HuH-7.5 (cell line): Measurements from ENCODE around the gene EXOC5.
"Not testable (repeated sequence)": the region's sequence is repeated elsewhere in the genome, so short reads cannot be mapped to it uniquely, and the experiment has no call there.

ENCODE experiments used
- DNase-seq: peaks from one replicate; pipeline ENCODE4 v3.0.0; 2011; ENCODE audit warnings: low spot score

EXOC5 gene

DNA sequence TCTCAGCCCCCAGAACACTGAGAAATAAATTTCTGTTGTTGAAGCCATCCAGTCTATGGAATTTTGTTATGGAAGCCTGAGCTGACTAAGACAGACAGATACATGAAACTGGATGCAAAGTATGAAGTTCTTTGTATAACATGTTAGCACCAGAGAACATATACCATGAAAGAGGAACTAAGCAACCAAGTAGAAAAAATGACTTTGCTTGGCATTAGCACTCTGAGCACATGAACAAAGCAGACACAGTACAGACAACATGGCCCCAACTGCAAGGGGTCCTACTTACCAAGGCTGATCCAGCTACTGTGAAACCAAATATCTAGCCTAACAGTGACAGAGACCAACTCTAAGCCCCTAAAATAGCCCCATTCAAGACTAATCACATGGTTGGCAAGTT, 13.8 kb downstream of the EXOC5 start:
- no peak for DNase-seq

DNA sequence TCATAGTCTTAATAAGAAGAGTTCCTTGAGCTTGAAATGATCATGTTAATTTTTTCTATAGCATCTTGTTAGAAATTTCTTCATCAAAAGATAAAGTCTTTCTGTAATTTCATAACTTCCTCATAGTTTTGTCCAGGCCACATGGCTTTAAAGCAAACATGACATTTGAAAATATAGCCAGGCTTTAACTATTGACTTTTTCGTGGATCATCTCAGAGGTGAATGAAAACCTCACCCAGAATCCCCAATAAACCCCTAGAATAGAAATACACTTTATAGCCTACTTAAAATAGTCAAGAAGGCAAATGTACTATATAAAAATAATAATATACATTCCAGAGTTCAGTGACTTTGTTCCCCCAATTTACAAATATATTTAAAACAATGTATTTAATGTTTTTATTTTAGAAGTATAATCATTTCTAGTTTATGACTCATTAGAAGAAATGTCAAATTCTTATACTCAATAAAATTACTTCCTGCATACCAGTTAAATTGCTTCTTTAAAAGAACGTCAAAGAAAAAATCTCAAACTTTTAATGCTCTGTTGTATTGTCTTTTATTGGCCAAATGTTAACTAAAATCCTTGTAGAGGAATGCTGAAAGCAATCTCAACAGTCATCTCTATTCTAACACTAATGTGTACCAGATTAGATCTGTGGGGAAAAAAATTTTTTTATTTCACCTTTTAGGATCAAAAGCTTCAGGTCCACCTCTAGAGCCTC, 21.6 kb downstream of the EXOC5 start:
- no peak for DNase-seq

GRCh38 chr14:57245941-57246340, 22.8 kb downstream of the EXOC5 start:
- DNase-seq: no peak

DNA sequence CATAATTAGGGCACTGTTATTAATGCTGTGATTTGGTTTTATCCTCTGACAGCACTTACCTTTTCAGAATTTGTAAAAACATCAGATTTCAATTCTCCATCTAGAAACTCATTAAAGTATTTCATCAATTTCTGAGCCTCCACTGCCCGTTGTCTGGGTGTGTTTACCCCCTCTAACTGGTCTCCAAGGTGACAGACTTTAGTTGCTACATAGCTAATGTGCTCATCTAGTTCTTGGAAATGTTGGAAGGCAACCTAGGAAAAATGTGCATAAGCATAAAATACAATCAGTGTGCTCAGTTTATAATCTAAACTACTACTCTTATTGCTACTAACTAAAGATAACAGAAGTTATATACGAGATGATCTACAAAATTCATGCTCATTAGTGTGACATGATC, 24.6 kb downstream of the EXOC5 start:
- no peak for DNase-seq

DNA sequence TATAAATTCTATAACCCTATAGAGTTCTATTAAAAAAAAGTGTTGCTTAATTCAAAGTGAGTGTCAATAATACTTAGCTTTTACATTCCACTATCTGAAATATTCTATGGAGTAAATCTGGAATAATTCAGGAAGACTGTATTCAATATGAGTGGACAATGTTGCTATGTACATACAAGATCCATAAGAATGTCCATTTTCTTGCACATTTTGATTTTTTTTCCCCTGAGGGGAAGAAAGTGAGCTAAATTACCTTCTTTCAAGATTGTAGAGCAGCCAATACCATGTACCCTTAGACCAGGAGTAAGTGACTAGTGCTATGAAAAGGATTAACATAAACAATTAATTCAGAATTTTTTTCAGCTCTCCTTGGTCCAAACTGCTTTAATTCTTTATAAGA, 25.4 kb downstream of the EXOC5 start:
- no peak for DNase-seq

- not testable (repeated sequence) for DNase-seq
Measured at GRCh38 chr14:57240115-57240514, 28.6 kb downstream of the EXOC5 start.

- DNase-seq: no peak
Measured at GRCh38 chr14:57232006-57232405, 36.7 kb downstream of the EXOC5 start.

DNA sequence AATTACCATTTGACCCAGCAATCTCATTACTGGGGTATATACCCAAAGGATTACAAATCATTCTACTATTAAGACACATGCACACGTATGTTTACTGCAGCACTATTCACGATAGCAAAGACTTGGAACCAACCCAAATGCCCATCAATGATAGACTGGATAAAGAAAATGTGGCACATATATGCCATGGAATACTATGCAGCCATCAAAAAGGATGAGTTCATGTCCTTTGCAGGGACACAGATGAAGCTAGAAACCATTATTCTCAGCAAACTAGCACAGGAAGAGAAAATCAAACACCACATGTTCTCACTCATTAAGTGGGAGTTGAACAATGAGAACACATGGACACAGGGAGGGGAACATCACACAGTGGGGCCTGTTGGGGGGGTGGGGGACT, 40.4 kb downstream of the EXOC5 start:
- DNase-seq: not testable (repeated sequence)

- DNase-seq: no peak
Measured at GRCh38 chr14:57227083-57227482, 41.6 kb downstream of the EXOC5 start.

DNA sequence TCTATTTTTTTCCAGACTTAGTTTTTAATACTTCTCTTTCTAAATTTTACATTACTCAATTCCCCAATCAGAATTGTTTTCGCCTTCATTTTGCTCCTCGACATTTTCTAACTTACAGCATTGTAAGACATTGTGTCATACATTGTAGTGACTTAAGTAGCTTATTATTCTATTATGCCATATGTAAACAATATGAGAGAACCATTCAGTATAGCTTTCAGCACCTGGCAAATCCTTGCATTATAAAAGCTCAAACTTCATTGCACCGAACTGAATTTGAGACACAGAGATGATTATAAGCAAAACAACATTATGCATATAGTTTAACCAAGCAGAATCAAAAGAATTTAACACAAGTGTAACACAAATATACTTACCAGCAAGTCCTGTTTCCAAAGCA, 46.8 kb downstream of the EXOC5 start:
- DNase-seq: no peak

- no peak for DNase-seq
Measured at GRCh38 chr14:57212919-57213318, 55.8 kb downstream of the EXOC5 start.

DNA sequence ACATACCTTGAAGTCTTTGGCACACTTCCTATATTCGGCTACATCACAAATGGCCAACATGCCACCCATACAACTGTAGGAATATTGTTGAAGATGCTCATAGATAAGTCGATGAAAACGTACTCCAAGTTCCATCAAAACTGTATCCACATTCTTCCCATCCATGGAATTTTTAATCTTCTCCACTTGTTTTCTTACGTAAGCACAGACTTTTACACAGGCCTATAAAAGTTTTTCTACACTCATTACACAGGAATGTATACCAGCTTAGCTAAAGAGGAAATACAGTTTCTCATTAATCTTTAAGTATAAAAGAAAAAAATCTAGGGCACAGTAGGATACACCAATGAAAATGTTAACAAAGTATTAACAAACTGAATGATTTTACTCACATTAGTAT, 59.1 kb downstream of the EXOC5 start:
- DNase-seq: no peak

DNA sequence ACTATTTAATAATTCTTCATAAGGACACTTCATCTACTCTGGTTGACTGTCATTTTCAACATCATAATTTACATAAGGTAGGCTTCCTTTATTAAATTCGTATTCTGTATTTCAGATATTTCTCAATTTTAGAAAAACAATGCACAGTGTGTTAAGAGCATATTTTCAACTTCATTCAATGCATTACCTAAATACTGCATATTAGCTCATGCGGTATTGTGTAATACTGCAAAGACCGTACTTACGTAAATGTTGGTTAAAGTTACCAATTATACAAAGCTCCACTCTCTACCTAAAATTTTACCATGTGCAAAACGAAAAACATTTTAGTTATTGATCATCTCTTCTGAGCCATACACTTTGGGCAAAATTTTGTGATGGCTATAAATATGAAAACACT, 62.8 kb downstream of the EXOC5 start:
- DNase-seq: no peak

GRCh38 chr14:57202672-57203071, 66.0 kb downstream of the EXOC5 start:
- DNase-seq: not testable (repeated sequence)

DNA sequence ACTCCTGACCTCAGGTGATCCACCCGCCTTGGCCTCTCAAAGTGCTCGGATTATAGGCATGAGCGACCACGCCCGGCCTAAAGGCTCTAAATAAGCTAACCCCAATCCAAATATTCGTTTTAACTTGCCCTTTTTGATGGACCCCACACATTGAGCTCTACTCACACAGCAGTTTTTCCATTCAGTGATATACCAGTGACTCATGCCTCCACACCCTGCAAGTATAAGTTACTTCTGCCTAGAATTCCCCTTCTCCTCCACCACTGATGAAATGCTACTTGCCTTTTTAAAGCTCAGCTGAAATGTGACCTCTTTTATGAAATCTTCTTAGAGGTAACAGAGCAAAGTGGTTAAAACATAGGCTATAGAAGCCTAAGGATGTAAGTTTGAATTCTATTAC, 68.8 kb downstream of the EXOC5 start:
- no peak for DNase-seq

DNA sequence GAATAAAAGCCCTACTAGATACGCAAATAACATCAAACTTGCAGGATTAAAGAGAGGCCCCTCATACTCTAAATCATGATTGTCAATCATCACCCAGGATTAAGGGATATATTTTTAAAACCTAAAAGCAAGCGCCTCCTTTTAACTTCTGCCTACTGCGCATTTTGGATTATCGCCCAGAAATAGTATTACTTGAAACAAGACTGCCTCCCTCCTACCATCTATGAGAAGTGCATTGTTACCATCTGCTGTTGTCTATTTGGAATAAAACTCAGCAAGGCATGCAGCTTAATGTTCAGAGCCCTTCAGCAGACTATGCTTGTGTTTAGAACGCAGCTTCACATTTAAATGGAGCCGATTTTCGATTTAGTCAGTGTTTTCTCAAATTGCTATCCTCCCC, 79.6 kb downstream of the EXOC5 start:
- DNase-seq: no peak

- DNase-seq: no peak
Measured at GRCh38 chr14:57182760-57183503, 85.8 kb downstream of the EXOC5 start.

DNA sequence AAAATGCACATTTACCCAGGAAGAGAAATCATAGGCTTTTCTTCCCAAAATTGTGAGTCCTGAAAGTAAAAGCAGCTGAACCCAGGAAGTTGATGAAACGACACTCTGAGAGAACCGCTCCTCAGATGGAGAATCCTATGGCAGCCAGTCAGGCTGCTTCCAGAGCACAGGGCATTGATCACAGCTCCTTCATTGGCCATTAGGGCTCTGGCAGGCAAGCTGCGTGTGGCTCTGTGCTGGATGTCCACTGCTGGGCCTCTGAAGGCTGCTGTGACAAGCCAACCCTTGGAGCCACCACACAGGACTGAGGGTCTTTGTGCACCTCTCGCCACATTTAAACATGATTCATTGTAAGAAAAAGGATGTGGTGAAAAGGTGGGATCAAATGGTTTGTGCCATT, 89.4 kb downstream of the EXOC5 start:
- DNase-seq: no peak

- no peak for DNase-seq
Measured at GRCh38 chr14:57174466-57174865, 94.2 kb downstream of the EXOC5 start.

- DNase-seq: no peak
Measured at GRCh38 chr14:57171903-57172302, 96.8 kb downstream of the EXOC5 start.

DNA sequence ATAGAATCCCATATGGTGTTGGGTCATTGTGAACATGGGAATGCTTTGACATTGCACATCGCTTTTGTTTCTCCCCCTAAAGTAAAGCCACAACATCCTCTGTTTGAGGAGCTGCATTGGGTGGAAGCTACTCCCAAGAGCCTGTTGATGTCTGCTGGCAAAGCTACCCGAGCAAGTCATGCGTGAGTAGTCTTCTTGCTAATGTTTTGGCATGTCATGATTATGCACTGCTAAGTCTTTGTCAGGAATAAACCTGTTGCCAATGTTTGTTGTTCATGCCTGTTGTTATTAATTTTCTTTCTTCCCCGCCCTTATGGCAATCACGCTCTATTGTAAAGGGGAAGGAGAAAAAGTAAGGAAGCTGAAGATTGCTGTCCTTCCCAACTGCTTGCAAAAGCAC, 97.3 kb downstream of the EXOC5 start:
- DNase-seq: no peak

DNA sequence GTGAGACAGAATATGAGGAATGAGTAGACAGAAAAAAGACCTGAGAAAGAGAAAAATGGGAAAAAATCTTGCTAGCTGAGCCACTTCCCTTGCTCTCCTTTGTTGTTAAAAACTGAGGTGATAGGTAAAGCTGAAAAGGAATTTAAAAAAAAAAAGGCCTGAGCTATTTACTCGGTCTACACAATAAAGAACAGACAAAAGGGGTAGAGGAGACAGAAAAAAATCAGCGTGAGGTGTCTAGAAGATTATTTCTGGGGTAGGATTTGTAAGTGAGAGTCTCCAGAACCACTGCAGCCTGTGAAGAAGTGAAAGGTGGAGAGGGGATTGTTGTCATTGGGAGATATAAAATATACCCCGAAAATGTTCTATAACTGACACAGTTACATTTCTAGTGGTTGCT, 98.8 kb downstream of the EXOC5 start:
- no peak for DNase-seq

DNA sequence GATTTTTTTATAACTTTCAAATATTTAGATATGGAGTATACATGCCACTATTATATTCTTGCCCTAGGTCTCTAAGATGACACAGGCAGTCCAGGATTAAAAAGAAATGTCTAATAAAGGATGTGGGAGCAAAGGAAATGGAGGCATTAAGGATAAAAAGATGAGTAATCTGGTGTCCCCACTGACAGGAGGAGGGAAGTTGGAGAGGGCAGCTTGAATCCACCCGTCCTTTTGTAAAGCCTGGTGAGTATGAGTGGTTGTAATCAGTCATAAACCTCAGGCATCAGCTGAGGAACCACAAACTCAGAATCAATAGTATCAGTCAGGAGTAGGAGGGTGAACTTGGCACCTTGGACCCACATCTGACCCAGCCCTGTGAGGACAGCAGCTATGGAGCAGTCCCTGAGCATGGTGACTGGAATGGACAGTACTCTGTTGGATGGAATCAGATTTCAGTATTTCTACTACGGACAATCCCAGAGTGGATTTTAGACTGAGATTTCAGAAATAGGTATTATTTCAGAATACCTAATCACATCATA, 100.5 kb downstream of the EXOC5 start:
- DNase-seq: no peak
